CD4-positive, alpha-beta T cell treated with Interleukin-4 for 4 hours (primary cell): ENCODE measurements around the gene NOC2L.
"Not testable (repeated sequence)": the region's sequence is repeated elsewhere in the genome, so short reads cannot be mapped to it uniquely, and the experiment has no call there.

ENCODE experiments used
- DNase-seq: peaks from one replicate; pipeline ENCODE4 v3.0.0-alpha.2; 2020

Gene NOC2L

DNA sequence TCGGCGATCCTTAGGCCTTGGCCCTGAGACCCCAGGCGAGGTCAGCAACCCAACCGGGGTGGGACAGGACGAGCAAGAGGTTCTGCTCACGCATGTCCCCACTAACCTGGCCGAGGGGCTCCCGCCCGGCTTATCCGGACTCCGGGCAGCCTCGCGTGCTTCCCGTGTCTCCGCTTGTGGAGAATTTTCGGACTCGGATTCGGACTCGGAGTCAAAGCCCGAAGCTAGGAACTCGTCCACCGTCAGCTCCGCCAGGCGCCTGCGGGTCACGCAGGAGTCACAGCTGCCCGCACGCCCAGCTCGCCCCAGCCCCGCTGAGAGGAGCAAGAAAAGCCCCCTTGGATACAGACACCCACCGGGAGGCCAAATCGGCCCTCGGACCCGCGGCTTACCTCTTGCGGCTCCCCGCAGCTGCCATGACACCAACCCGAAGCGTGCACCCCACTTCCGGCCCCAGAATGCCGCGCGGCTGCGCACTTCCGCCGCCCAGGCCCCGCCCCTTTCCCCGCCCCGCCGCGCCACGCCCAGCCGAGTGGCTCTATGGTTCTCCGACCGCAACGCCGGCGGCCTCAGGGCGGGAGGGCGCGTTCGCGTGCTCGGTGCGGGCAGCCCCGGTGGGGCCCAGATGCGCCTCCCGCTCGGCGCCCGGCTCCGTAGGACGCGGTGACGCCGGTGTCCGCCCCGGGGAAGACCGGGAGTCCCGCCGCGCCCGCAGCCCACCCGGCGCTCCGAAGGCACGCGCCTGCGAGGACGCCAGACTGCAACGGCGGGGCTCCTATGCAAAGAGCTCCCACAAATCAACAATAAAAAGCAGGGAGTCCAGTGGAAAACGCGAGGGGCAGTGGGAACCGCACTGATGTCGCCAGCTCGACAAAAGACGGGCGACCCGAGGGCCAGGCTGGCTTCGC is at the start of gene NOC2L:
NOC2L (minus strand) TSS at position 434 of the 908 bp plus-strand sequence; CDS start at position 418, 16 bp downstream.
- DNase-seq = peak; percentile 94

DNA sequence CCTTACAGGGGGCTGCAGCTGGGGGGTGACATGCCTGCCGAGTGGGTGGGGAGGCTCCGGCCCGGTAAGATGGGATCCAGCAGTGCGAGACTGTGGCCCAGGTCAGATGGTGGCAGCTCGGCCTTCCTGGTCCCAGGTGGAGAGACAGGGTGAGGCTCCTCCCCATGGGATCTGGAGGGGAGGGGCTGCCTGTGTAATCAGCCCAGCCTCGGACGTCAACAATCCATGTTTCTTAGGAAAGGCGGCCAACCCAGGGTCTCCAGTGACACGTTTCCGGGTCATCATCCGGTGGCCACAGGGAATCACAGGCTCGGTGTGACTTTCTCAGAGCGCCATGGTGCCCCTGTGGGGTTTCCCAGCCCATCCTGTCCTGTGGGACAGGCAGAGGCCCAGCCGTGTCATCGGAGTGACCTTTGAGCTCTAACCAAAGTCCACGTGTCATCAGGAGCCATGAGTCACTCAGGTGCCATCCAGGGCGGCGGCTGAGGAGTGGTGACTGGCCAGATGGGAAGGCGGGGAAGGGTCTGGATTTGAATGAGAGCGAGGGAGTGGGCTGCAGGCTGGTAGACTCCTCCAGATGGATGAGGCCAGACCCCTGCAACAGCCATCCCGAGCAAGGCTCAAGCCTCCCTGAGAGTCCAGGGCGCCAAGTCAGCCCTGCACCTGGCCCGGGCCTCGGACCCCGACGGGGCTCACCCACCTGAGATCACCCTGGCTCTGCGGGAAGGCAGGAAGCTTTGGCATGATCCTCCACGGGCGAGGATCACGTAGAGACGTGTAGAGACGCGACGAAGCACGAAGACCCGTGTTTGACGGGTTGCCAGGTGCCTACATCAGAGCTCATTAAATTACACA is 47.5 kb upstream of the NOC2L start:
- no peak for DNase-seq

DNA sequence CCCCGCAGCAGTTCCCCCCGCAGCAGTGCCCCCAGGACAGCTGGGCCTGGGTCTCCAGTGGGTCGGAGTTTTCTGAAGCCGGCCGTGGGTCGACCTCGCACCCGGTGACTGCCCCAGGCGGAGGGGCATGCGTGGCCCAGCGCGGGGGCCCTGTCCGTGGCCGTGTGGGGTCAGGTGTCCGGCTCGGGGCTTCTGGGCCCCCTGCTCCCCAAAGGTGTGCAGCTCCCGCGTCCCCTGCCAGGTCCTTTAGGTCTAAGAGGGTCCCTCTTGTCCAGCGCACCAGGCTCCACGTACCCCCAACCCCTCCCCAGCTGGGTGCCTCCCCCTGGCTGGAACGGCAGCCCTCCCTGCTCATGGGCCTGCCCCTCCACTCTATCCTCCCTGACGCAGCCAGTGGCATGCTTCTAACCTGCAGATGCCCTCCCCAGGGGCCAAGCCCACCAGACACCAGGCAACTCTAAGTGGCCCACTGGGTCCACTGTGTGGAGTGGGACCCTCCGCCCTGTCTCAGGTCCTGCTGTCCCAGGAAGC is 46.8 kb upstream of the NOC2L start:
- no peak for DNase-seq

DNA sequence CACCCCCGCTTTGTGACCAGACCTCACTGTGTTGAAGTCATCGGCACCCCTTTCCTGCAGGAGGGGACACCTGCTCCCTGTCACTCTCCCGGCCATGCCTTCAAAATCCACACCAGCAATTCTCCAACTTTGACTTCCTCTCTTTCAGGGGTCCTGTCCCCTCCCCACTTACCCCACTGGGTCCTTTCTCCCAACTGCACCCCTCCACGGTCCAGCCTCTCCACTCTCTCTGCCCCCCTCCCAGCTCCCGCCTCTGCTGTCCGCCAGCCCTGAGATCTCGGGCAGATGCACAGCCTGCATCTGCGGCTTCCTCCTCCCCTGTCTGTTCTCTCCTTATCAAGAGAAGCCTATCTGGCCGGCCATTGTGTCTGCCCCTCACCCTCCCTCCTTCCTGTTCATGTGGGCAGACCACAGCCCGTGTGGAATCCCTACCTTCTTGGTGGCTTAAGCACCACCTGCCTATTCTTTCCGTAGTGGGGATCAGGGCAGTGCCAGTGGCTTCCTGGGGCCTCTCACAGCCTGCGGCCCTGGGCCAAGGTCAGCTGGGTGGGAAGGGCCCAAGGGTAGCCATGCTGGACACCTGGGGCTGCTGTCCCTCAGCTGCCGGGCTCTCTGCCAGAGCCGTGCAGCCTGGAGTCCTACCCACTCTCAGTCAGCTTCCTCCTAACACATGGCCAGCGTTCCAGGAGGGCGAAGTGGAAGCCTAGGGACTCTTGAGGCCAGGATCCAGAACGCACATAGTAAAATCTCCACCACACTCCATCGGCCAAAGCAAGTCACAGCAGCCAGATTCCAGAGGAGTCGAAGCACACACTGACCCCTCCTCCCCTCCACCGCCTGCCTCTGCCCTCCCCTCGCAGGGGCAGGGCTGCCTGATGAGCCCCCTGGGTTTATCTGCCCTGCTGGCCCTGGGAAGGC is 46.0 kb upstream of the NOC2L start:
- DNase-seq = no peak

DNA sequence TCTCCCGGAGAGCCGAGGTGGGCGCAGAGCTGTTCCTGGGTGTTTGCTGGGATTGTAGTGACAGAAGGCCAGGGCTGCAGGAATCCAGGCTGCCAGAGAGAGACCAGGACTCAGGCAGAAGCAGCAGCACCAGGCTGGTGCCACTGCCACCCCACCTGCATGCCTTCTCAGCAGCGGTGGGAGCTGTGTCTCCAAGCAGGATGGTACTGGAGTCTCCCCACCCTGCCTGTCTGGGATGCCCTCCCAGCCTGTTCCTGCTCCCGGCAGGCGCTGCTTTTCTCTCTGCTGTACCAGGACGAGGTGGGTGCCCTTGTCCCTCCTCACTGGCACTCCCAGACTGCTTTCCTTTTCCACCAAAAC is 45.3 kb upstream of the NOC2L start:
- DNase-seq = no peak

DNA sequence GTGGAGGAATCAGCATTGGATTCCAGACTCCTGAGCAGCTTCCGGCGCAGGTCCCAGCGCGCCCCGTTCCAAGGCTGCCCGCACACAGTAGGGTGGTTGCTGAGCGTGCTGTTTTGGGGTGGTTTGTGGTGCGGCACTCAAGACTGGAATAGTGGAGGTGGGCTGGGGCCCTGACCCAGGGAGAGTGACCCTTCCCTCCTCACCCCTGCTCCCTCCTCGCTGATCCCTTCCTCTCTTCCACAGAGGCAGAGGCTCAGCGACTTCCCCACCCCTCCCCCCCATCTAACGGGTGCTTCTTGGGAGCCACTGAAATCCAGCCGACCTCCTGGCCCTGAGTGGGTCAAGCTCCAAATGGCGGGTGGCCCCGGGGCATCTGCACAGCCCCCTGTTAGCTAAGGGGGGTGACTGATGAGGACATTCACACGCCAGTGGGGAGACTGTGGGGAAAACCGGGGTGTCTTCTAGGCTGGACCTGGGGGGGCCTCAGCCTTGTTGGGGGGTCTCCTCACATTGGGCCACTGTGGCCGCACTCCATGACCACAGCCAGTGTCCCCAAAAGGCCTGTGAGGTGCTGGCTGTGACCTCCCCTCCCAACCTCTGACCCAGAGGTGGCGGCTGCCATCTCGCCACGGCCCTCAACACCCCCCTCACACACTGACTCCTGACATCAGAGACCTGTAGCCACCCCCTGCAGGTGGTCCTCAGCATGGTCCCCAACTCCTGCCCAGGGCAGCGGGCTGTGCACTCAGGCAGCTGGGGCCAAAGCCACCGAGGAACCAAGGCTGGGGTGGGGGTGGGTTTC is 44.8 kb upstream of the NOC2L start:
- DNase-seq = no peak

DNA sequence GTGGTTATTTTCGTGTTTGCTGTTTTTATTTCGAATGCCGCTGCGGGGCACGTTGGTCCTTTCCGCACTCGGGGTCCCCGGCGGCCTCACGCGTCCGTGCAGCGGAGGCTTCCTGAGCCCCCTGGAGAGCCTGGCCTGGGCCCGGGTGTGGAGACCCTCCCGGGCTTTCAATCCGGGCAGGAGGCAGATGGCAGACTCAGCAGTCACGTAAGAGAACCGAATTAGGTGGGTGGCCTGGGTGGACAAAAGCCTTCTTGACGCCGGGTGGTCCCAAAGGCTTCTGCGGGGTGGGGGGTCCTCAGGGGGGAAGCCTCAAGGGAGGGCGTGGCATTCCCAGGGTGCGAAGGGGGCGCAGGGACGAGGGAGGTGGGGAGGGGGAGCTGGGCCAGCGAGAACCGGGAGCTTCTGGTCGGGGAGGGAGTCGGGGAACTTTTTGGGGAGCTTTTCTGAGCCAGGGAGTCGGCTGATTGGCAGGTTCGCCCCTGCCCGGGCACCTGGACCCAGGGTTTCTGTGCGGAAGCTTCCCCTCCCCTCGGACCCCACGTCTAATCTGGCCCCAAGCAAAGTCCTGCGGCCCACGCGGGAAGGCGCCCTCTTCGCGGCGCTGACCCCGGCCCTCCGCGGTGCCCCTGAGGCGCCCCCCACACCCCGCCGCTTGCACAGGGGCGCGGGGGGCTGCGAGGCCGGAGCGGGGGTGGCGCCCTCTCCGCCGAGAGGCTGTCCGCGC is 42.2 kb upstream of the NOC2L start:
- no peak for DNase-seq

DNA sequence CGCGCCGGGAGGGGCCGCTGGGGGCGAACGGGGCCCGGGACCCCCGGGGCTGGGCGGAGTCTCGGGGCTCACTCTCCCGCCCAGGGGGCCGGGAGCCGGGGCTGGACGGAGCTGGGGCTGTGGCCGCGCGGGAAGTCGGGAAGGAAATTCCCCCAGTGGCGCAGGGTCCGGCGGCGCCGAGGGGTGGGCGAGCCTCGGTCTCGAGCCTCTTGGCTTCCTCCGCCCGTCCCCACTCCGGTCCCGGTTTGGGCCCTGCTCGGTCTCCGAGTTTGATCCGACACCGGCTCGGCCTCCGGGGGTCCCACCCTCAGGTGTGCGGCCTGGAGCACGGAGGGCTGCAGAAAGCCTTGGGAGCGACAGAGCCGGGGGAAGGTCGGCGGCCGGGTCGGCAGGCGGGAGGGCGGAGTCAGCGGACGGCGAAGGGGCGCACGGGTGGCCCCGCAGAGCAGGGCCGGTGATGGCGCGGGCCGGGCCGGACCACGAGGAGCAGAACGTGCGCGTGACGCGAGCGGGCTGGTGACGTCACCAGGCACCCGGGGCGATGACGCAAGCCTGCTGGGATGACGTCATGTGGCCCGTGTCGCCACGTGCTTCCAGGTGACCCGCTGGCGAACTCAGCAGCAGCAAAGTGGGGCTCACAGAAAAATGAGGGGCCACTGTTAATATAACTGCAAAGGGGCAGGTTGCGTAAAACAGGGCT is 41.5 kb upstream of the NOC2L start:
- peak; percentile 48 for DNase-seq

DNA sequence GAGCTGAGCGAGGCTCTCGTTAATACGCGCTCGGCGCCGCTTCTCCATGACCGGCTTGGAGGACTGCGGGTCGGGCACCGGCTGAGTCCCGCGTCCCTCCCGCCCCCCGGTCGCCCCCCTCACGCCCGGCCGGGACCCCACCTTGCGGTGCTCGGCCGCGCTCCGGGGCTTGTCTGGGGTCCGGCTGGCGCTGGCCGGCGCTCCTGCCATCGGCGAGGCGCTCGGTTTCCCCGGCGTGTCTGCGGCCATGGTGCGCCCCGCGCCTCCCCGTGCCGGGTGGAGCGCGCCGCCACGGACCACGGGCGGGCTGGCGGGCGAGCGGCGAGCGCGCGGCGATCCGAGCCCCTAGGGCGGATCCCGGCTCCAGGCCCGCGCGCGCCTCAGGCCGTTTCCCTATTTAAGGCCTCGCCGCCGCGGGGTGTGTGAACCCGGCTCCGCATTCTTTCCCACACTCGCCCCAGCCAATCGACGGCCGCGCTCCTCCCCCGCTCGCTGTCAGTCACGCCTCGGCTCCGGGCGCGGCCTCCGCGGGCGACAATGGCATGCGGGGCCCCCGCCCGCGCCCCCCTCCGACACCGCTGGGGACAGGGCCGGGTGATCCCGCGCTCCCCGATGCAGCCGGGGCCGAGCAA is 40.8 kb upstream of the NOC2L start, which contains the start of gene HES4:
HES4 (minus strand) TSS at position 373 of the 632 bp plus-strand sequence; CDS start at position 249, 124 bp downstream.
- DNase-seq = peak; percentile 32

DNA sequence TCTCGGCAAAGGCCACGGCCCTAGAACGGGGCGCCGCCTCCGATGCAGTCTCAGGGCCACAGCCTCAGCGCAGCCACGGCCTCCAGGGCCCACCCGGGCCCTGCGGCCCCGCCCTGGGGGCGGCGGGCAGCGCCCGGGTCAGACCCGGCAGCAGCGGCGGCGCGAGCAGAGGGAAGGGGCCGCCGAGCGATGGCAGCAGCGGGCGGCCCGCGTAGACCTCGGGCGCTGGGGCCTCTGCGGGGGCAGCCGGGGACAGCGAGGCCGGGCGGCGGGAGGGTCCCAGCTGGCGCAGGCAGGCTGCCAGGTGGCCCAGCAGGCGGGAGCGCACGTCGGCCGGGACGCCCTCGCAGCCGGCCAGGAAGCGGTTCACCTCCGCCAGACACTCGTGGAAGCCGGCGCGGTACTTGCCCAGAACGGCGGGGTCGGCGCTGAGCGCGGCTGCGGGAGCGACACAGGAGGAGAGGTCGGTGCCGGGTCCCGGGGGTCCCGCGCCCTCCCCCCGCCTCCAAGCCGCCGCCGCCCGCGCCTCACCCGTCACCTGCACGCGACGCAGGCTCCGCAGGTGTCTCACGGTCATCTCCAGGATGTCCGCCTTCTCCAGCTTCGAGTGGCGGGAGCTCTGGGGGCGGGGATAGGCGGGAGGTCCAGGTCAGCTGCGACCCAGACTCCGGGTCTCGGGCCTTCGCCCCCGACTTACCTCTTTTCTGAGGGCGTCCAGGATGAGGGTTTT is 40.1 kb upstream of the NOC2L start:
- DNase-seq = no peak

DNA sequence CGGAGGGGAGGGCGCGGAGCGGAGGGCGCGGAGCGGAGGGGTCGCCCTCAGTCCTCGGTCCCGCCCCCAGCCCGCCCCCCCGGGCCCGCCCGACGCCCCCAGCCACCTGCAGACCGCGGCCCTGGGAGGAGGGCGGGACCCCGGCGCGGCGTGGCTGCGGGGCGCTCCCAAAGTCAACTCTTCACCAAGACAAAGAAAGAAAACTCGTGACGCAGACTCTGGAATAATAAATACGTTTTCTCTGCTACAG is 39.6 kb upstream of the NOC2L start:
- no peak for DNase-seq

DNA sequence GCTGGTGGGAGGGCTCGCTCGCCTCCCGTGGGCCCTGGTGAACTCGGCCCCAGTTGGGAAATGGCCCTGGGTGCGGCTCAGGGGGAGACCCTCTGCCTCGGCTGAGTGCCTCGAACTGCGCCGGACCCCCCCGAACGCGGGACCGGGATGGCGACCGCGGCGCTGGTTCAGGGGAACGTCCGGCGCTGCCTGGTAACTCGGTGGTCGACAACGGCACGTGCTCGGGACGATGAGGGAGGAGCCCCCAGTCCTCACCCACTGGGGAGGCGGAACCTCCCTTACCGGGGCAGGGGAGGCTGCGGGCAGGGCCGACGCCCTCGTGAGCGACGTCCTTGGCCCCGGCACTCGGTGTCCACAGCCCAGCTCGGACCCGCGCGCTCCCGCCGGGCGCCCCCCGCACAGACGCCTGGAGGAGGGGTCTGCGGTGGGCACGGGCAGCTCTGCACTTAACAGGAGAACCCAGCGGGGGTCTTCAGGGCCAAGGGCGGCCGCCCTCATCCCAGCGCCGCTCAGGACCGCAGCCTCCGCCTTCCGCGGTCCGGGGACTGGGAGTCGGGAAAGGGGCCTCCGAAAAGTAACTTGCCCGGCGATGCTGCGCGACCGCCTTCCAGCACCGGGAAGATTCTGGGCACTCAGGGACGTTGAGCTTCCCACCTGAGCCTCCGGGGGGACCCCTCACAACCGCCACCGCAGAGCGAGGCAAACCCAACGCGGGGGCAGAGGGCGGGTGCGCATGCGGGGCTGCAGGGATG is 39.1 kb upstream of the NOC2L start:
- no peak for DNase-seq

DNA sequence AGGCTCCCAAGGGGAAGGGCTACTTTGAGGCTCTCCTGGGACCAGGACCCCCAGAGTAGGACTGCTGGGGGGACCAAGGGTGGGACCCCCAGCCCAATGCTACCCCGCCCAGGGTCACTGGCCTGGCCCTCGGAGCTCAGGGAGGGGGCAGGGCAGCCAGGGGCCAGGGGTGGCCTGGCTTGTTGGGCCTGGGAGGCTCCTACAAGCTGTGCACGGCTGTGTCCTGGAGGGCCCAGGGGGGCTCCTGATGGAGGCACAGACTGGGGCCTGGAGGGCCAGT is 38.6 kb upstream of the NOC2L start:
- no peak for DNase-seq

DNA sequence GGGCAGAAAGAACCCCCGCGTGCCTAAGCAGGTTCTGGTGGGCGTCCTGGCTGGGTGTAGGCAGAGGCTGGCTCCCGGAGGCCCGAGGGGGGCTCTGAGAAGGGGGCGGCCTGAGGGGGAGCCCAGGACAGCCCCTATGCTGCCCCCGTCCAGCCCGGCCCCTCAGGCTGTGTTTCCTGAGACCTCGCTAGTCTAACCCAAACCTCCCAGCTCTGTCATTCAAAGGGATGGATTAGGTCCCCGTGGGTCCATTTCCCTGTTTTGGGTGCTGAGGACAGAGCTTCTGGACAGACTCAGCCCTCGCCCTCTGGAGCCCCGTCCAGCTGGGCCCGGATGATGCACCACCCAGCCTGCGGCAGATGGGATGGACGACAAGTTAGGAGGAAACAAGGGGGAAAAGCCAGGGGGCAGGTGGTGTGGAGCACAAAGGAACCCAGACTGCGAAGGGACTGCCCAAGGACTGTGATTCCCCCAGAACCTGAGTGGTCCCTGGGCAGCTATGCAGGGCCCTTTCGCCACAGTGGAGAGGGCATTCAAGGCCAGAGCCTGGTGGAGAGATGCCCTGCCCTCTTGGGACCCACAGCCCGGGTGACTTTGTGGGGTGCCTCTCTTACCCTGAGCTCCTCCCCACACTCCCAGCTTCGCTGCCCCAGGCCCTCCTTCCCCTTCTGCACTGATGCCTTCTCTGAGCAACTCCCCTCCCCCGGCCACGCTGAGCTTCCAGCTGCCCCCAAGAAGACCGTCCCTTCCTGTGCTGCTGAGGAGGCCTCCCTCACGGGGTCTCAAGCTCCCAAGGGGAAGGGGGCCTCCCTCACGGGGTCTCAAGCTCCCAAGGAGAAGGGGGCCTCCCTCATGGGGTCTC is 38.0 kb upstream of the NOC2L start:
- DNase-seq = no peak

DNA sequence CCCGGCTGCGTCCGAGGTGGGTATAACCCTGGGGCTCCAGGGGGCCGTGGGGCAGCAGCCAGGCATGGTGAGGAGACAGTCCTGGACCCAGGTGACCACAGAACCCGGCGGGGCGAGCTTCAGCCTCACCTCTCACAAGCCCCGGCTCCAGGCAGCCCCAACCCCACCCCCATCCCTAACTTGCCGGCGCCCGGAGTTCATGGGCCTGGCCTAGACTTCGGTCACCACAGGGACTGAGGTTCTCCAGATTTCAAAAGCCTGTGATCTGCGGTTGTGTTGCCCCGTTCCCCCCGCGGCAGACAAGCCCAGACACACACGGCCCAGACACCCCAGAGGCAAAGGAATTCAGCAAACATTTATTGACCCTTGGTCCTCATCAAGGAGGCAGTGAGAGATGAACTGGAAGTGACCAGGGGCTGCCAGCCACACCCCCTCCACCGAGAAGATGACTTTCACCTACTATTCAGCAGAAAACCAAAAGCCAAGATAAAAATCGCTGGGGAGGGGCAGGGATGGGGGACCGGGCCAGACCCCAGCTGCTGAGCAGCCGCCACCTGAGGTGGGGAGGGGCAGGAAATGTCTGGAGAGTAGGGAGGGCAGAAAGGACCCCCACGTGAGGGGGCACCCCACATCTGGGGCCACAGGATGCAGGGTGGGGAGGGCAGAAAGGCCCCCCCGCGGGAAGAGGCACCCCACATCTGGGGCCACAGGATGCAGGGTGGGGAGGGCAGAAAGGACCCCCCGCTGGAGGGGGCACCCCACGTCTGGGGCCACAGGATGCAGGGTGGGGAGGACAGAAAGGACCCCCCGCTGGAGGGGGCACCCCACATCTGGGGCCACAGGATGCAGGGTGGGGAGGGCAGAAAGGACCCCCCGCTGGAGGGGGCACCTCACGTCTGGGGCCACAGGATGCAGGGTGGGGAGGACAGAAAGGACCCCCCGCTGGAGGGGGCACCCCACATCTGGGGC is 36.9 kb upstream of the NOC2L start:
- no peak for DNase-seq

DNA sequence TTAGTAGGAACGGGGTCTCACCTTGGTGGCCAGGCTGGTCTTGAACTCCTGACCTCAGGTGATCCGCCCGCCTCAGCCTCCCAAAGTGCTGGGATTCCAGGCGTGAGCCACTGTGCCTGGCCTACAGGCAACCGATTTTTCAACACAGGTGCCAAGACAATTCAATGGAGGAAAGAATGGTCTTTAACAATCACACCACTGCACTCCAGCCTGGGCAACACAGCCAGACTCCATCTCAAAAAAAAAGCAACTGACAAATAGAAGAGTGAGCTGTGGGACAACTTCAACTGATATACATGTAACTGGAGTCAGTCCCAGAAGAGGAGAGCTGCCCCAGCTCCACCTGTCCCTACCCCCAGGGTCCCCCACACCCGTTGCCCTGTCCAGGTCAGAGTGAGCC is 35.5 kb upstream of the NOC2L start:
- not testable (repeated sequence) for DNase-seq
